ENCODE measurements around the gene KCNH8.

GRCh38 chr3:19220311-19220710 is 72.0 kb downstream of the KCNH8 start:
- no peak for TF ChIP-seq REST (IDR thresholded peaks at IDR 0.05; ENCODE audit: low read depth)
- TF ChIP-seq EP300 (IDR thresholded peaks at IDR 0.05; ENCODE audit: borderline replicate concordance) = no peak
- TF ChIP-seq USF1 (IDR thresholded peaks at IDR 0.05) = no peak
- no peak for TF ChIP-seq RAD21 (IDR thresholded peaks at IDR 0.05; ENCODE audit: low read depth)
- no peak for TF ChIP-seq CEBPB (IDR thresholded peaks at IDR 0.05)
- TF ChIP-seq FOXM1 (IDR thresholded peaks at IDR 0.05; ENCODE audit: borderline replicate concordance, low read depth) = no peak
- no peak for TF ChIP-seq MAX (IDR thresholded peaks at IDR 0.05)
- TF ChIP-seq NFIC (IDR thresholded peaks at IDR 0.05) = no peak
- TF ChIP-seq TCF12 (IDR thresholded peaks at IDR 0.05; ENCODE audit: low read depth) = no peak
